Measurements from ENCODE around the gene C2orf68.

DNA sequence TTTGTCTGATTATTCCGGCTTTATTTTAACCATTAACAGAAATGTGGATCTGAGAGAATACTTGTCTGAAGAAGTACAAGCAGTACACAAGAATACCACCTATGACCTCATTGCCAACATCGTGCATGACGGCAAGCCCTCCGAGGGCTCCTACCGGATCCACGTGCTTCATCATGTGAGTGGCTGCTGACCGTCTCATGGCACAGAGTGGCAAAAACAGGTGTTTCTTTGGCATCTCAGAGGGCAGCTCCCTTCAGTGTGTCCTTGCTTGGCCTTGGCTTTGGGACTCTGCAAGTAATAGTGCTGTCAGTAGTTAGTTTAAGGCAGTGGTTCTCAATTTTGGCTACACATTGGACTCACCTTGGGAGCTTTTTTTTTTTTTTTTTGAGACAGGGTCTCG is 33.0 kb upstream of the C2orf68 start:
- TF ChIP-seq, protein P1, sequence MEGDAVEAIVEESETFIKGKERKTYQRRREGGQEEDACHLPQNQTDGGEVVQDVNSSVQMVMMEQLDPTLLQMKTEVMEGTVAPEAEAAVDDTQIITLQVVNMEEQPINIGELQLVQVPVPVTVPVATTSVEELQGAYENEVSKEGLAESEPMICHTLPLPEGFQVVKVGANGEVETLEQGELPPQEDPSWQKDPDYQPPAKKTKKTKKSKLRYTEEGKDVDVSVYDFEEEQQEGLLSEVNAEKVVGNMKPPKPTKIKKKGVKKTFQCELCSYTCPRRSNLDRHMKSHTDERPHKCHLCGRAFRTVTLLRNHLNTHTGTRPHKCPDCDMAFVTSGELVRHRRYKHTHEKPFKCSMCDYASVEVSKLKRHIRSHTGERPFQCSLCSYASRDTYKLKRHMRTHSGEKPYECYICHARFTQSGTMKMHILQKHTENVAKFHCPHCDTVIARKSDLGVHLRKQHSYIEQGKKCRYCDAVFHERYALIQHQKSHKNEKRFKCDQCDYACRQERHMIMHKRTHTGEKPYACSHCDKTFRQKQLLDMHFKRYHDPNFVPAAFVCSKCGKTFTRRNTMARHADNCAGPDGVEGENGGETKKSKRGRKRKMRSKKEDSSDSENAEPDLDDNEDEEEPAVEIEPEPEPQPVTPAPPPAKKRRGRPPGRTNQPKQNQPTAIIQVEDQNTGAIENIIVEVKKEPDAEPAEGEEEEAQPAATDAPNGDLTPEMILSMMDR (IDR thresholded peaks at IDR 0.05; ENCODE audit: insufficient read depth, low read length), result no peak
- no peak for TF ChIP-seq POLR2AphosphoS5 (IDR thresholded peaks at IDR 0.05; ENCODE audit: low read depth)

All from HL-60 (cell line).